HUES64 (cell line): Measurements from ENCODE around the gene RNF214.
"Not testable (repeated sequence)": the region's sequence is repeated elsewhere in the genome, so short reads cannot be mapped to it uniquely, and the experiment has no call there.

Source experiments
- H3K27ac ChIP-seq: 2 replicates; pipeline ENCODE4 v1.7.0; 2013; ENCODE audit warnings: low read depth, low read length, inconsistent platforms
- H3K27me3 ChIP-seq: 2 replicates; pipeline ENCODE4 v1.6.1; 2013; ENCODE audit warnings: mild to moderate bottlenecking, low read length; ENCODE audit not compliant: insufficient read depth
- H3K36me3 ChIP-seq: 2 replicates; pipeline ENCODE4 v1.6.1; 2013; ENCODE audit warnings: mild to moderate bottlenecking, low read length; ENCODE audit not compliant: insufficient read depth
- H3K4me1 ChIP-seq: 2 replicates; pipeline ENCODE4 v1.6.1; 2013; ENCODE audit warnings: mild to moderate bottlenecking, low read length, moderate library complexity; ENCODE audit not compliant: insufficient read depth
- H3K4me3 ChIP-seq: 2 replicates; pipeline ENCODE4 v1.5.1; 2013; ENCODE audit warnings: mild to moderate bottlenecking, low read length, moderate library complexity
- H3K9ac ChIP-seq: 2 replicates; pipeline ENCODE4 v1.6.1; 2013; ENCODE audit warnings: mild to moderate bottlenecking, low read depth, low read length
- H3K9me3 ChIP-seq: 2 replicates; pipeline ENCODE4 v1.6.1; 2013; ENCODE audit warnings: low read depth, low read length; ENCODE audit not compliant: insufficient read depth
- WGBS: fragments of 150-250, 120-280 bp; methylation state at CpG from one replicate; pipeline ENCODE4 v1.1.7; 2013; ENCODE audit warnings: missing lambda C conversion rate; 5-methylcytosine and 5-hydroxymethylcytosine counted together

Gene RNF214

DNA sequence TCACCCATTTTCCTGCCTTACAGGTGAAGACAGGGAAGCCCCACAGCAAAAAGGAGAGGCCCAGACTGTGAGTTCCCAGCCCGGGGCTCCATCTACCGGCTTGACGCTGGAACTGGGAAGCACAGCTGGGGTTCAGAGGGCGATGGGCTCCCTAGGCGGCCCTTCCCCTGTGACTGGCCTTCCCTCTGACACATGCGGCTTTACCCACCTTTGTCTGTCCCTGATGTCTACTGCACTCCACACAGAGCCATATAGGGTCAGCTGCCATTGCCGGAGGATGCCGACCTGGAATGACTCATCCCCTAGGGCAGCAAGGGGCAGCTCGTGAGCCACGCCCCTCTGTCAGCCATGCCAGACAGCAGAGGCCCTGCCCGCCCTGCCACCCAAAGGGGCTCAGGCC is 25.6 kb upstream of the RNF214 start:
- not testable (repeated sequence) for H3K4me1 ChIP-seq, H3K9ac ChIP-seq, H3K27me3 ChIP-seq, H3K4me3 ChIP-seq, H3K27ac ChIP-seq, H3K9me3 ChIP-seq
- peaks cover 40% of the 10 kb centered on the region for H3K36me3 ChIP-seq
- WGBS = 51% methylated on average over 4 of the region's 11 CpGs

DNA sequence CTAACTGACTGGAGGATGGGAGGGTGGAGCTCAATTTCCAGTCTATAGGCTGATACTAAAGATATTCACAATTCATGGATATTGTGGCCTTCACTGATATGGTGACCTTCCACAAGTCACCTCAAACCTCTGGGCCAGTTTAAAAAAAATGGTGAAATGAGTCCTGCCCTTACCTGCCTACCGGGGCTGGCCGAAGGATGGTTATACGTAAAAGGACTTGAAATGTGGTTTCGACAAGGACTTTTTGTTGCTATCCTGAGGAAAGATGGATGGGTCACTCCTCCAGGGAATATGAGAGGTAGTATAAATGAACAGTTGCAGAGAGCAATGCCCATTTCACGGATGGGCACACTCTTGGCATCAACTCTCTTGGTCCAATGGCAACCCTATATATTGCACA is 25.0 kb upstream of the RNF214 start:
- WGBS = 94% methylated on average over 5 of the region's 5 CpGs
- H3K36me3 ChIP-seq = peaks cover 34% of the 10 kb centered on the region
- H3K4me1 ChIP-seq, H3K27me3 ChIP-seq, H3K27ac ChIP-seq, H3K9me3 ChIP-seq, H3K9ac ChIP-seq, H3K4me3 ChIP-seq: not testable (repeated sequence)

DNA sequence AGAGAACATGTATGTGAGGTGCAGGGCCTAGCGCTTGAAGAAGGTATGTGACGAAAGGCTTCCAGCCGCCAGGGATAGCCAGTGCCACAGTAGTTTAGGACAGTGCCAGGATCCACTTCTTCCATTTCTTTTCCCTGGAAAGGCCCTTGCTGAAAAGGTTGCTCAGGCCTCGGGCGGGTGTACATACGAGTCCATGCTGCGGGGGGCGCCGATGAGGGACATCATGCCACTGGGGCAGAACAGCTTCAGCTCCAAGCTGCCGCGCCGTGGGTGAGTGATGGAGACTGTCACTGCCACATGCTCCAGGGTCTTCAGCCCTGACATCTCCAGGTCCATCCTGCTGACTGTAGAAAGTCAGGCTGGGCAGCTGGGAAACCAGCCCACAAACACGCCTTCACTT is 23.8 kb upstream of the RNF214 start:
- WGBS = 95% methylated on average over 9 of the region's 13 CpGs
- H3K27me3 ChIP-seq, H3K9me3 ChIP-seq, H3K9ac ChIP-seq, H3K27ac ChIP-seq, H3K4me1 ChIP-seq, H3K4me3 ChIP-seq: not testable (repeated sequence)
- H3K36me3 ChIP-seq = peaks cover 31% of the 10 kb centered on the region

DNA sequence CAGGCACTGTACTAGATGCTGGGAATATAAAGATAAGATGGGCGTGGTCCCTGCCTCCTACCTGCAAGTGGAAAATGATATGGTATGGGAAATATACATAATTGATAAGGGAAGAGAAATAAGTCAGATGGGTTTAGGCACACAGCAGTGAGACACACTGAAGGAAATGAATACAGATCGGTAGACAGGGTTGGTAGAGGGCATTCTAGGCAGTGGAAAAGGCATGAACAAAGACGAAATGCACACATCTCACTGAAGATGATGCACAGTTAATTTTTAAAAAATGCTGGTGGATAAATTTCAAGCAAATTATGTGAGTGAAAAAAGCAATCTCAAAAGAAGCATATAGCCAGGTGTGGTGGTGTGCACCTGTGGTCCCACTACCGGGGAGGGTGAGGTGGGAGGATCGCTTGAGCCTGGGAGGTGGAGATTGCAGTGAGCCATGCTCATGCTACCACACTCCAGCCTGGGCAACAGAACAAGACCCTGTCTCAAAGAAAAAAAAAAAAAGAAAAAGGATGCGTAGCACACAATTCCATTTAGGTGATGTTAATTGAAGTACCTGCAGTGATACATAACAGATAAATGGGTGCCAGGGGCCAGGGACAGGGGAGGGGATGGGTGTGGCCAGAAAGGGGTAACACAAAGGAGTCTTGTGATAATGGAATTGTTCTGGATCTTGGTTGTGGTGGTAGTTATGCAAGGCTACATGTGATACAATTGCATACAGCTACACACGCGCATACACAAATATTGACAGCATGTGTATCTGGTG is 22.9 kb upstream of the RNF214 start:
- H3K27ac ChIP-seq, H3K9me3 ChIP-seq, H3K9ac ChIP-seq, H3K4me1 ChIP-seq, H3K27me3 ChIP-seq, H3K4me3 ChIP-seq: not testable (repeated sequence)
- H3K36me3 ChIP-seq = peaks cover 23% of the 10 kb centered on the region
- 95% methylated on average over 7 of the region's 8 CpGs for WGBS

DNA sequence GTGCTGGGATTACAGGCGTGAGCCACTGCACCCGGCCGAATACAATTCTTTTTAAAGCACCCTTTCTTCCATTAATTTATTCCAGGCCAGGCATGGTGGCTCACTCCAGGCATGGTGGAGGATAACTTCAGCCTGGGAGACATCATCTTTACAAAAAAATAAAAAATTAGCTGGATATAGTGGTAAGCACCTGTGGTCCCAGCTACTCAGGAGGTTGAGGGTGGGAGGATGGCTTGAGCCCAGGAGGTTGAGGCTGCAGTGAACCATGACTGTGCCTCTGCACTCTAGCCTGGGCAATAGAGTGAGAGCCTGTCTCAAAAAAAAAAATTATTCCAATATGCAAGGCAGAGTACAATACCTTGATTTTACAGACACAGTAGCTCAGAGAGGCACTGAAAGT is 21.9 kb upstream of the RNF214 start:
- Histone ChIP-seq H3K27me3 (no peaks in the 10 kb centered on the region), H3K4me1 (no peaks in the 10 kb centered on the region), H3K9ac (no peak overlapping the region), H3K4me3 (no peak overlapping the region), H3K36me3 (peaks cover 12% of the 10 kb centered on the region; the same call in 1 of the 2 replicates), H3K9me3 (no peaks in the 10 kb centered on the region), H3K27ac (no peak overlapping the region)
- 98% methylated on average over 3 of the region's 3 CpGs for WGBS

DNA sequence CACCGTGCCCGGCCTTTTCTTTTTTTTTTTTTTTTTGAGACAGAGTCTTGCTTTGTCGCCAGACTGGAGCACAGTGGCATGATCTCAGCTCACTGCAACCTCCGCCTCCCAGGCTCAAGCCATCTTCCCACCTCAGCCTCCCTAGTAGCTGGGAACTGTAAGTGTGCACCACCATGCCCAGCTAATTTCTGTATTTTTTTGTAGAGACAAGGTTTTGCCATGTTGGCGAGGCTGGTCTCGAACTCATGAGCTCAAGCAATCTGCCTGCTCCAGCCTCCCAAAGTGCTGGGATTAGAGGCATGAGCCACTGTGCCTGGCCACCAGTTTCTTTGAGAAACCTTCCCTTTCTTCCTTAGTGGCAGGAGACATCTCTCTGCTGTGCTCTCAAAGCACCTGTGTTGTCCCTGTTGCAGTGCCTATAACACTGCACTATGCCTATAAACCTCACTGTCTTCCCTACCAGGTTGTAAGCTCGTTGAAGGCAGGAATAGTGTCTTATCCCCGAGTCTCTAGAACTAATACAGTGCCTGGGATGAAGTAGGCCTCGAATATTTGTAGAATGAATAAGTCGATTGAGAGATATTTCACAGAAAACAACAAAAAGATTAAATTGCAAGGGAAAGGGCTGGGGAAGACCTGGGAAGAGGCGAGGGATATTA is 19.6 kb upstream of the RNF214 start:
- Histone ChIP-seq H3K9ac (no peak overlapping the region), H3K36me3 (peaks cover 23% of the 10 kb centered on the region), H3K9me3 (no peaks in the 10 kb centered on the region), H3K27ac (no peak overlapping the region), H3K4me1 (no peaks in the 10 kb centered on the region), H3K27me3 (no peaks in the 10 kb centered on the region), H3K4me3 (no peak overlapping the region)
- 93% methylated on average over 11 of the region's 11 CpGs for WGBS

DNA sequence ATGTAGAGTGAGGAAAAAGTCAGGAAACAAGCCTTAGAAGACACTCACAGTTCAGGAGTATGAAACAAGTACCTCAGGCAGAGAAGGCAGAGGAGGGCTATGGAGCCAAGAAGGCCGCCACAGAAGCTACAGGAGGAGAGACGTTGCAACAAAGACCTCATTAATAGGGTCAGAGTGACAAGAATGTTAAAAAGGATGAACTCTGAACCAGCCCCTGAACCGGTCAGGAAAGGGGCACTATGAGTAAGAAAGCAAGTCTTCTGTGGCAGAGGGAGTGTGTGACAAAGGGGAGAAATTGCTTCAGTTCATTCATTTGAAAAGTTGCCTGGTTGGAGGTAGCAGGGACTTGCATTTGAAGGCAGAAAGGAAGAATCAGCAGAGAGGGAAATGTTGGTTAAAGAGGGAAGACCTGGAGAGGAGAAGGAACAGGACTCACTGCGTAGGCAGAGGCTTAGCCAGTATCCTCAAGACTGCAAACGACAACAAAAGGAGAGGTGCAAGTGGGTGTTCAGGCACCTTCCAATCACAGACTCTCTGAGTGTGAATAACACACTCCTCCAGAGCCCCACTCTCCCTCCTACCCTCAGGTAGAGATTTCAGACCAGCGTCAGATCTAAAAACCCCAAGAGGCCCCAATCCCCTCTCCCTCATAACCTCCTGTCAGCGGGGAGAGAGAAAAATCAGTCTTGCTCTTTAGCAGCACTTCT is 17.9 kb upstream of the RNF214 start:
- Histone ChIP-seq H3K4me1 (no peaks in the 10 kb centered on the region), H3K27ac (no peak overlapping the region), H3K36me3 (peaks cover 41% of the 10 kb centered on the region), H3K9ac (no peak overlapping the region), H3K9me3 (no peaks in the 10 kb centered on the region), H3K4me3 (no peak overlapping the region), H3K27me3 (no peaks in the 10 kb centered on the region)
- WGBS = 79% methylated on average over 7 of the region's 7 CpGs

DNA sequence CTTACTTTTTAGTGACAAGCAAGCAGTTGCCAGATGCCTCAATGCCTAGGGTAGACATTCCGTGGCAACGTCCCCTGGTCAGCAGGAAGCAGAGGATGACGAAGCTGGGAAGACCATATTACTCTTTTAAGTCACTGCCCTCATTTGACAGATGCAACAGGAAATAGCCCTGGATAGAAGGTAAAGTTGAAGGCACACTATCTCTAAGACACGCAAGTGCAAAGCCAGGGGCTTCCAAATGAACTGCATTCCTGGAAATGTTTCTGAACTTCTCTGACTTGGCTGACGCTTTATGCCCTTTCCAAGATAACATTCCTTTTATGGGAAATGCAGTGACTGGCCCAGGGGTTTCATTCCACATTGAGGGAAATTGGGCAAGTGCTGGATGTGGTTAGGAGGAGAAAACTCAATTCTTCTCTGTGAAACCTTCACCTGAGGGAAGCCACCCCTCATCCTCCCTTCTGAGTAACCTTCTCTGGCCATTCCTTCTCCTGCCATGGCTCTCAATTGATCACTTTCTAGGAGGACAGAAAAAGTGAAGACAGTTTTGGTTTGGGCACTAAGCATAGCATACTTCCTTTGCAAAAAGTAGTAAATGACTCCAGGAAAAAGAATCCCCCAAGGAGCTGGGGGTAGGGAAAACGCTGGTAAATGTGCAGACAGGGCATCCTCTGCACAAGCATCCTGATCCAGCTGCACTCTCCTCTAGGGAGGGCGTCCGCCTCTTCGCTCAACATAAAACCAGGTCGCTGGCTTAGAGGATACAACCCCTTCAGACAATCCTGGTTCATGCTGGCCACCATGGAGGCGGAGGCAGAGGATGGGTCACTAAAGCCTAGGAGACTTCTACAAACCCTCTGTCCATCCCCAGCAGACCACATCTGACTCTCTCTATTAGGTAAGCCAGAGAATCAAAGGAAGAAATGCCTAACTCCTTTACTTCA is 15.1 kb upstream of the RNF214 start:
- H3K36me3 ChIP-seq = peaks cover 59% of the 10 kb centered on the region
- WGBS = 92% methylated on average over 11 of the region's 11 CpGs
- H3K4me1 ChIP-seq = peaks cover 10% of the 10 kb centered on the region; the same call in 1 of the 2 replicates
- H3K27ac ChIP-seq = no peak overlapping the region
- H3K4me3 ChIP-seq = no peak overlapping the region
- H3K9me3 ChIP-seq = no peaks in the 10 kb centered on the region
- H3K27me3 ChIP-seq = no peaks in the 10 kb centered on the region
- H3K9ac ChIP-seq = no peak overlapping the region

DNA sequence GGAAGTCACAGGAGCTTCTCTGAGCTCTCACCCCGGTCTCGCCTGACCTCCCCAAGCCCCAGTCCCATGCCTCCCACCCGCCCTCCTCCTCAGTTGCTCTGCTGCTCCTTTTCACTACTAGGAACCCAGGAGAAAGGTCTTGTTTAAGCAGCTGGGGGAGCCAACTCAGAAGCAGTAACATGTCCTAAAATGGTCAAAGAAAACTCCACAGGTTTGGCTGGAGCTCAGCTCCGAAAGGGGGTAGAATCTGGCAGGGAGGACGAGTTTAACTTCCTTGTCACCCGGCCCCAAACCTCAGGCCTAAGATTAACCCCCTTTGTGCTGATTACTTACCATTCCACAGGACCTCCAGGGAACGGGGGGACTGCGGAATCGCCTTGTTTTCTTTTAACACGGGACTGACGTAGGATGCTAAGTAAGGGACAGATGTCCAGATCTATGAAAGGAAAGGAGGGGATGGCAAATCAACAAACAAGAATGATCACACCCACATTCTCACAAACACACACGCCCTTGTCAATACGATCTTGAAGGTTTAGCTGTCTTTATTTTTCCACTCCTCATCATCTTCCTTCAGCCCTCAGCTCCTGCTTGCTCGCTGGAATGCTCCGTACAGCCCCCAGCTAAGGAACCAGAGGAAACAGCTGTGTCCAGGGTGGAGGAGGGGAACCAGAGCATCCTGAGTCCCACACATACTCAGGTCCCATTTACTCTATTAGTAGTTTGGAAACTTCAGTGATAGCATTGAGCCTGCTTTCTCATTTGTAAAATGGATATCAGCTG is 14.1 kb upstream of the RNF214 start:
- H3K4me3 ChIP-seq = no peak overlapping the region
- H3K27ac ChIP-seq = no peak overlapping the region
- H3K9me3 ChIP-seq = no peaks in the 10 kb centered on the region
- WGBS = 91% methylated on average over 15 of the region's 15 CpGs
- H3K27me3 ChIP-seq = no peaks in the 10 kb centered on the region
- peaks cover 60% of the 10 kb centered on the region for H3K36me3 ChIP-seq
- H3K4me1 ChIP-seq = peaks cover 11% of the 10 kb centered on the region; the same call in 1 of the 2 replicates
- H3K9ac ChIP-seq = no peak overlapping the region

DNA sequence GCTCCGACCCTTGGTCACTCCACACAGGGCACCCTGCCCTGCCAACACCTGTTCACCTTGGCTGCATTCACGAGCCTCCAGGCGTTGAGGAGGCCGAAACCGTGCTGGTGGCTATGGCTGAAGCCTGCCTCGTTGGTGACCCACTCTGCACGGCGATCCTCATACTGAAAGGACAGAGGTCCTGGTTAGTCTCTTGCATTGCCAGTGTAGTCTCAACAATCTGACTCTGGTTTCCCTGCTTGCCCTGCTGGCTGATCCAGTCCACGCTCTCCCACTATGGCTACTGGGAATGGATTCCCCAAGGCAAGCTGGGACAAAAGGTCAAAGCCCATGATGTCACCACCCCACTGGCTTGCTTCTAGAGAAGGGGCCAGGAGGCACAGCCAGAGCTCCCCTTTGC is 13.5 kb upstream of the RNF214 start:
- Histone ChIP-seq H3K9ac (no peak overlapping the region), H3K9me3 (no peaks in the 10 kb centered on the region), H3K4me3 (no peak overlapping the region), H3K27ac (no peak overlapping the region), H3K36me3 (peaks cover 63% of the 10 kb centered on the region), H3K4me1 (peaks cover 11% of the 10 kb centered on the region; the same call in 1 of the 2 replicates), H3K27me3 (no peaks in the 10 kb centered on the region)
- WGBS = 95% methylated on average over 9 of the region's 9 CpGs
